Activated gamma-delta T cell treated with anti-CD3 and anti-CD28 coated beads, Interleukin-2, amount 50 U/mL, for 16 hours (primary cell): ENCODE measurements around the gene HIC1.

ENCODE experiments used
- DNase-seq: peaks from one replicate; pipeline ENCODE4 v3.0.0-alpha.2; 2020; ENCODE audit warnings: low read depth

HIC1 gene

DNA sequence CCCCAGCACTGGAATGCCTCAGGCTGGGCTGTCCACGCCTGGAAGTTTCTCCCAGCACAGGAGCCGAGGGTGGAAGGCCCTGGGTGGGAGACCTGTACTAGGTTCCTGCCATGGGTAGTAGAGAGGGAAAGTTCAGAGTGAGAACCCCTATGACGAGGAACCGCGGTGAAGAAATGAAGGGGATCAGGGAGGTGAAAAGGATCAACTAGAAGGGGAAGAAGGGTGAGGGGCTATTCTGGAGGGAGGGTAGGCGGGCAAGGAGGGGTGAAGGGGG, 5.4 kb downstream of the HIC1 start:
- no peak for DNase-seq

DNA sequence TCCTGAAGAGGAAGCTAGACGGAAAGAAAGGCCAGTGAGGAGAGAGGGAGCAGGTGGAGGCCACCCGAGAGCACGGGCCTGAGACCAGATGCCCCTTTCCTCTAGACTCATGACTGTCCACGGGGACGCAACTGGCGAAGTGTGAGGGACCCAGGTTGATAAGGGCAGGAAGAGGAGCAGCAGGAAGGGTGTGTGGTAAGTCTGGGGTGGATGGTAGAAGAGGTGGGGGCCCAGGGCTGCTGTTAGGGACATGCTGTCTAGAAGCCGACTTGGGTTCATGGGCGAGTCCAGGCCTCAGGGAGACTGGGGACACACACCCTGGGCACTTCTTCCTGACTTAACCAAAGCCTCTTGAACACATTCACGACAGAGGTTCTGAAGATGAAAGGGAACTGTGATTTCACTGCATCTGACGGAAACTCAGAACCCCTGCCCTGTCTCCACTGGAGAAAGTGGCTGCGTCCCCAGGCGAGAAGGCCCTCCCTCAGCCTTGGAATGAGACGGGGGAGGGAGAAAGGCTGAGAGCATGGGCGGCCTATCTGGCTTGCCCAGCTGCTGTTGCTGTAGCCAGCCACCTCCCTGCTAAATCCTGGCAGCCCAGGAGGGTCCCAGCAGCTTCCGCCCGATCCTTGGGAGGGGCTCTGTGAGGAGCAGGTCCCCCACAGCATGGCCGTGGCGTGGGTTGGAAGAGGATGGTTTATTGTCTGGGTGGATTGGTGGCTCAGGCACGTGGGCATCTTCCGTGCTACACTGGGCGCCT, 6.0 kb downstream of the HIC1 start:
- no peak for DNase-seq

DNA sequence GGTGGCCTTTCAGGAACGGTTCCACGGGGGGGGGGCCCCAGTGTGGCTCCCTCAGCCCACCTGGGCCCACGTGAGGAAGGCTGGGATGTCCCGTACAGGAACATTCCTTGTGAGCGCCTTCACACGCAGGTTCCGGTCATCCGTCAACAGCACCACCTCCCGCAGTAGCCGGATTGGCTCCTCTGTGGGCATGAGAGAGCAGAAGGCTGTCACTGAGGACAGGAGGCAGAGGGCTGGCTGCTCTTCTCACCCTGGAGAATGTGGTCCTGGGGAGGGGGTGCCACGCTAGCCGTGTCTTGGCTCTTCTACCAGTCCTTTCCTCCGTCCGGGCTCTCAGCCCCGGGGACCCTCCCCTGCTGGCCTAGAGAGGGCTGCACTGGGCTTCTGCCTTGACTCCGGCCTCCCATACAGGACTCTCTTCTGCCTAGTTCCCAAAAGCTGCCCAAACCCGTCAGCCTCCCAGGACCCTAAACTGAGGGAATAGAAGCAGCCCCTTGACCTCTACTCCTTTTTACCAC, 6.6 kb downstream of the HIC1 start:
- DNase-seq: no peak

DNA sequence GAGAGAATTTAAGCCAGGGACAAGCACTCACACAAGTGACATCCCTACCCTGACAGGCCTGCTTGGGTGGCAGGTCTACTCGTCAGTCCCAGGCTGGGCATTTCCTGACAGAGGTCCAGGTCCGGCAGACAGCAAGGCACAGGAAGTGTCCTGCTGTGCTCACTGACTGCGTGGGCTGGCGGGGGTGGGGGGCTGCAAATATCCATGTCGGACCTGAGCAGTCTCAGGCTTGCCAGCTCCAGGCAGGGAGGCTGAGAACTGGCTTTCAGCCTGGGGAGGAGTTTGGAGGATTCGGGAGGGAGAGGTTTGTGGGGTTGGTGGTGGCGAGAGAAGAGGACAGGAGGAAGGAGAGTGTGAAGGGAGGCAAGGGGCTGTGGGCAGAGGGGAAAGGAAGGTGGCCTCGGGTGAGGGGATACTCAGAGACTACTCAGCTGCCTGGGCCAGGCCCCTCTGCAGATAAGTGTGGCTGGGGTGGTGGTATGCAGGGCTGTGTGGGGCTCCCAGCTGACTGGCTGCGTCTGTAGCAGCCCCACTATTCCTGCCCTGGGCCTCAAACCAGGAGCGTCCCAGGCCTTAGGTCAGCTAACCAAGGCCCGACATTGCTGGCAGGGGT, 7.8 kb downstream of the HIC1 start:
- no peak for DNase-seq

DNA sequence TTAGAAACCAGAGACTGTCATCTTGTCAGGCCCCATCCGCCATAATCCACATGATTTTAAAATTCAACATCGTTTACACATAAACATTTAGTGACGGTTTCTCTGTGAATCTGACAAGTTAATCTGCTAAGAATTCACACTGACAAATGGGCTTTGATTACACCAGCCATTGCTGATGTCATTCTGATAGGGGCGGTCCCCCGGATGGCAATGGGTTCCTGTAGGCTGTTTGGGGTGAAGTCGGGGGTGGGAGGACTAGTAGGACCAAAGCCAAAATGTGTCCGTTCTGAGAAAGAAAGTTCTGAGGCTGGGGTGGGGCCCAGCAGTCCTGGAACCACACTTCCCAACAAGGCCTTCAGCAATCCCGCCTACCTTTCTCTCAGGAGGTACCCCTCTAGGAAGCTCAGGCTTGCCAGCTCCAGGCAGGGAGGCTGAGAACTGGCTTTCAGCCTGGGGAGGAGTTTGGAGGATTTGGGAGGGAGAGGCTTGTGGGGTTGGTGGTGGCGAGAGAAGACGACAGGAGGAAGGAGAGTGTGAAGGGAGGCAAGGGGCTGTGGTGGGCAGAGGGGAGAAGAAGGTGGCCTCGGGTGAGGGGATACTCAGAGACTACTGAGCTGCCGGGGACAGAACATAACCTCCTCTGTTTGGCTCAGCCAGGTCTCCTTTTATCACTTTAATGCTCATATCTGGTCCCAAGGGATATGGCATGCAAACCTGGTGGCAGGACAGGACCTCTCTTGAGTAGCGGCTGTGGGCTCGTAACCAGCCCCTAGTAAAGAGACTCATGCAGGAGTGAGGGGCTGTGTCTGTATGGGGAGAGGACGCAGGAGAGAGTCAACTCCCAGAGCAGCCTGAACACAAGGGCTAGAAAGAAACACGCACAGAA, 8.6 kb downstream of the HIC1 start:
- DNase-seq: no peak

DNA sequence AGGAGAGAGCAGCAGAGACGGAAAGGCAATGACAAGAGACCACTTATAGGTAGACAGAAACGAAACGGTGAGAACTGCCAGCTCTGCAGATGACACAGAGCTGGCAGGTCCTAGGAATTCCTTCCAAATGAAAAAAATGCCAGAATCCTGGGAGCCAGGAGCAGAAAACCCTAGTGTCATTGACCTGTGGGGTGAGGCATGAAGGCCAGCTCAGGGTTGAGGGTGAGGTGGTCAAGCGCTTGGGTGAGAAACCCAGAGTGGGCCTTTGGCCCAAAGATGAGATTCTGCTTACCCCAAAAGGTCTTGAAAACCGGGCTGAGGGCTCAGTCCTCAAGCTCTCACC, 9.2 kb downstream of the HIC1 start:
- DNase-seq: no peak

DNA sequence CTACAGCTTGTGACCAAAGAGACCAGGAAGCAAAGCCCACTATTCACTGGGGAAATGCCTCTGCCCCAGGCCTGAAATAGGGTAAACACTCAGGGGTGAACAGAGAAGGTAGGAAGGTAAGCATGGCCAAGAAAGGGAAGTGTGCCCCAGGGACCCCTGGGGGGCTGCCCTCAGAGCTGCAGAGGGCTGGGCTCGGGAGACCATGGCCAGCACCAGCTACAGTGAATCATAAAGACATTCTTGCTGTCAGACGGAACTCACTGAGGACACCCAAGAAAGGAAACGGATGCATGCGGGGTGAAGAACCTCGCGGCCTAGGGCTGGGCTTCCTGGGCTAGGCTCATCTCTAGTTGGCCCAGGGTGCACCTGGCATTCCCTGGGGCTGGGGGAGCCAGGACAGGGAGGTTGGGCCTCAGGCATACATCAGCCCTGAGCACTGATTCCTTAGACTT, 9.6 kb downstream of the HIC1 start:
- no peak for DNase-seq

DNA sequence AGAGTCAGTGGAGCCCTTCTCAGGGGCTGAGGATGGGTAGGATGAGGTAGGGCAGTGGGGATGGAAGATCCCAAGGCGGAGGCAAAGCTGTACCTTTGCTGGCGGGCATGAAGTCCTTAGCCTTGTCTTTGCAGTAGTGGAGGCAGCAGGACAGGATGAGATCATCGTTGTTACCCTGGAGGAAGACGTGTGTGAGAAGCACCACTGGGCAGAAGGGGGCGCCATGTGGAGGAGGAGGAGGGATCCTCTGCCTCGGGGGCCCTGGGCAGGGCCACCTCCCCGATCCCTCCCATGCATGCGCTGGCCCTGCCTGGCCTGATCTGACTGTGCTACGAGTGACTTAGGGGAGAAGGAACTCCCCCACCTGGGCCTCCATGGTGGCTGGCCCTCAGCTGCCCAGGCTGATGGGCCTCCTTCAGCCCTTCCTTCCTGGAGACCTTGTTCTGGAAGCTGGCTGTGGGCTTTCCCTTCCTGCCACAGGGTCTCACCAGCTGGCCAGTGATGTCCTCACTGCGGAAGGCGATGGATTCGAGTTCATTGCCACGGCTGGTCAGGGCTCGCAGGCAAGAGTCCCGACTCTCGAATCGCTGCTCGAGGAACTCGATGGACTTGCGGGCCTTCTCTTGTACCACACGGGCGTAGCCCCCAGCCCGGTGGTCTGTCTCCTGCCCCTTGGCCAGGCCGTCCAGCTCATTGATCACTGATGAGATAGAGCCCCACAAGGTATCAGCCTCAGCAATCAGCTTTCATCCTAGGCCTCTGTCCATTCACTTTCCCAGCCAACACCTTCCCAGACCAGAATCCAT, 10.3 kb downstream of the HIC1 start:
- peak; percentile 51 for DNase-seq

DNA sequence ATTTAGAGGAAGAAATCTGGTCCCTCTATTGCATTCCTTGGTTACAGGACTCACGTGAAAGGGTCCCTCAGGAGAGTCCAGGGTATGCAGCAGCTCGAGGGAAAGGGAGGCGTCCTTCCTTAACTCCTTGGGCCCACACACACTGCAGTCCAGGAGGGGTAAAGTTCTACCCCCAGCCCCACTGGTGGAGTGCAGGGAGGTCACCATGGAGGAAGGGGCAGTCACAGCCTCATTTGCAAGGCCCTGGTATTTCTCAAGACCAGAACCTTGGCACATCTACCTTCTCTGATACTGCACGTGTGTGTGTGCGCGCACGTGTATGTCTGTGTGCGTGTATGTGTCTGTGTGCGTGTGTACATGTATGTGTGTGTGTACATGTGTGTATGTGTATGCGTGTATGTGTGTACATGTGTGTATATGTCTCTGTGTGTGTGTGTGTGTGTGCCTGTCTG, 11.1 kb downstream of the HIC1 start:
- no peak for DNase-seq

DNA sequence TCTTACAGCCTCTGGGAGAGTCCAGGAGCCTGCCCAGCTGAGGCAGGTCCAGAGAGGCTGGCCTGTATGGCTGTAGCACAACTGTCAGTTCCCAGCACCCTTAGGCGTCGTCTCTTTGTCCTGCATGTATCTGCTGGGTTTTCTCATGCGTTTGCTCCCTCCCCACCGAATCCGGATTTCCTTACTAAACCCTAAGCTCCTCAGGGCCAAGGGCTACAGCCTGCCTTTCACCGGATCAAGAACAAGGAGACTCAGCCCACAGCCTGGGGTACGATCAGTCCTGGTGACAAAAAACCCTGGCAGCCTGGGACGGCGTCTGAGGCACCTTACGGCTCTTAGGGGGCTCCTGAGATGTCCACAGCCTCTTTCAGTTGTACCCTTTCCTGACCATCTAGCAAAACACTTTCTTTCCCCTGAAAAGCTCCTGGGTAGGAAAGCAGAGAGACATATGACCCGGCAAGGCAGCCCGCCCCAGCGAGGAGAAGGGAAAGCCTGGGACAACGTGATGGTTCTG, 12.2 kb downstream of the HIC1 start:
- no peak for DNase-seq

DNA sequence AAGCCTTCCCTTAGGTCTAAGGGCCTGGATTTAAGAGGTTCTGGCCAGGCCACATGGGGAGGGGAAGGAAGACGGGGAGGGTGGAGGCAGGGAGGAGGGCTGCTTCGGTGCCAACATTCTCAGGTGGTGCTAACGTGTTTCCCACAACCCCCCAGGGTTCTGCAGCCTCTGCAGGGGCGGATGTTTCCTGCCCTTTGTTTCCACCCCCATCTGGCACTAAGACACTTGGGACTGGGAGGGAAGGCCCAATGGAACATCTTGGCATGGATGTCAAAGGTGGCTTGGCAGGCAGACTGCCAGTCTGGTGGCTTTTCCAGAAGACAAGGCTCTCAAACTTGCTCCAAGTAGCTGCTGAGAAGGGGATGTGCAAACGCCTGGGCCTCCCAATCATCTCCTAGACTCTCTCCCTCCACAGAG, 12.7 kb downstream of the HIC1 start:
- no peak for DNase-seq

DNA sequence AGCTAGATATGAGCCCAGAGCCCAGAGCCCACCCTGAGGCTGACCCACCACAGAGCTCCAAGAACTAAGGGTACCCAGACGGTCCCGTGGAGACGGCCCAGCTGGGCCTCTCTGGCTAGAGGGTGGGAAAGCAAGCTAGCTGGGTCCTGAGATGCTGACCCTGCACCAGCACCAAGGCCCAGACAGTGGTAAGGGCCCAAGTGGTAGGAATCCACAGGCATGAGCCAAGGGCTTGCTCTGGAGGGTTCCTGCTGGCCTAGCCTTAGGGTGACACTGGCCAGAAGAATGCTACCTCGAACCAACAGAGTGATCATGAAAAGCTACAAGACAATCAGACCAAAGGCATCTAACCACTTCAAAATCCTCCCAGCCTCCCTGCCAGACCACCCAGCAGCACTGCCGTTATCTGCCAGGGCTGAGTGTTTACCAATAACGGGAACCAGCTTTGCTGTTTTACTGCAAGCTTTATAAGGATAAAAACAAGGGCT, 13.2 kb downstream of the HIC1 start:
- DNase-seq: no peak

DNA sequence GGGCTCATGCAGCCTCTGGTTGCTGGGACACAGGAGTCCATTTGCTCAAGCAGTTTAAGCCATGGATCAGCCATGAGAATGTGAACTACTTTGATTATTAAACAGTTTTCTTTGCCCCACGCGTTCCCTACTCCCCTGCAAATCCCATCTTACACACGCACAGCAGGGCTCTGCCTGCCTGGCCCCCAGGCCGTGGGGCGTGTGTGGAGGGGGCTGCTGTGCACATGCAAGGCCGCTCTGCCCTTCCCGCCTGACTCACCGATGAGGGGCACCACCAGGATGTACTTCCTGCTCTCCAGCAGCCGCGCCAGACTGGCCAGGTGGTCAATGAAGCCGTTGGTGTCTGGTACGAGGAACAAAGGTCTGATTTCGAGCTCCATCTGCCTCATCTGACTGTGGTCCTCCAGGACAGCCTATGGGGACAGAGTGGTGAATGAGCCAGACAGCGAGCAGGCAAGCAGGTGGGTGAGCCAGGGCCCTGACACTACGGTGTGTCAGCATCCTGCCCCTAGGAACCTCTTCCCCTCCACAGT, 13.7 kb downstream of the HIC1 start:
- DNase-seq: no peak

DNA sequence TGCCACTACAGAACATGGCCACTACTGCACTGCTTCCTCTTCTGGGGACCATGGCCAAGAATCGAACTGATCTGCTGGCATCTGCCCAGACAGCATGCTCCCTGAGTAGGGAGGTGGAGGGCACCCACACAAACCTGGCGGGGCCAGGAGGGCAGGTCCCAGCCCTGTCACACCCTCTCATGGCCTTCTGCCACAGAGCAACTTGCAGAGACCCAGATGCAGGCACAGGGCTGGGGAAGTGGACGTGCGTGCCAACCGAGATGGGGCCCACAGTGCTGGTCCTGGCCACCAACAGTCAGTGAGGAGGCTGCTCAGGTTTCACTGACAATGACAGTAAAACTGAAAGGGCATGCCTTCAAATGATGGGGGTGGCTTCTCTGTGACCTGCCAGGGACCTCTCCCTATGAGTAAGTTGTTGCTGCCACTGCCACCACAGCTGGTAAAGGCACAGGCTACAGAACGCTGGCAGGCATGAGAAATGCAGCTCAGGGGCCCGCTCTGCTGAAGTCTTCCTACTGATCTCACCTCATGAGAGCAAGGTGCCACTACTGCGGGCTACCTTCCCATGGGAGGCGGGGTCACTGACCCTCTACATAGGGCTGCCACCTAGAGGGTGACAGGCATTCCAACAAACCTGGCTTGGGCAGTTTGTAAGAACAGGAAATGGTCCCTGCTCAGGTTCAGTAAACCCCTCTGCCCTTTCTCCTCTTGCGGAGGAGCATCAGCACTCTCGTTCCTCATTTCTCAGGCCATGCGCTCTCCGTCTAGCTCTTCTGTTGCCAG, 15.5 kb downstream of the HIC1 start:
- DNase-seq: peak; percentile 30

DNA sequence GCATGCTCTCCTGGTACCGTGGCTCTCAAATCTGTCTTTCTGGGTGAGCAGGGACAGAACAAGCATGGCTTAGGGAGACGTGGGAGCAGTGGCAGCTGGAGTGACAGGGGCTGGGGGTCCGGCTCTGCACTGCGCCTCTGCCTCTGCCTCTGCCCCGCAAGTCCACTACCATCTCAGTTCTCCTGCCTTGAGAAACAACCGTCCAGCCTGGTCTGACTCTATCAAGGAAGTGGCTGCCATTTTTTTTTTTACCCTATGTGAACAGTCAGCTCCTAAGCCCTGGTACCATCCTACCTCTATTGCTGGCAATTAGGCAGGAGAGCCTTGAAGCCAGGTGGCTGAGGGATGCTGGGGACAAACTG, 16.1 kb downstream of the HIC1 start:
- no peak for DNase-seq

DNA sequence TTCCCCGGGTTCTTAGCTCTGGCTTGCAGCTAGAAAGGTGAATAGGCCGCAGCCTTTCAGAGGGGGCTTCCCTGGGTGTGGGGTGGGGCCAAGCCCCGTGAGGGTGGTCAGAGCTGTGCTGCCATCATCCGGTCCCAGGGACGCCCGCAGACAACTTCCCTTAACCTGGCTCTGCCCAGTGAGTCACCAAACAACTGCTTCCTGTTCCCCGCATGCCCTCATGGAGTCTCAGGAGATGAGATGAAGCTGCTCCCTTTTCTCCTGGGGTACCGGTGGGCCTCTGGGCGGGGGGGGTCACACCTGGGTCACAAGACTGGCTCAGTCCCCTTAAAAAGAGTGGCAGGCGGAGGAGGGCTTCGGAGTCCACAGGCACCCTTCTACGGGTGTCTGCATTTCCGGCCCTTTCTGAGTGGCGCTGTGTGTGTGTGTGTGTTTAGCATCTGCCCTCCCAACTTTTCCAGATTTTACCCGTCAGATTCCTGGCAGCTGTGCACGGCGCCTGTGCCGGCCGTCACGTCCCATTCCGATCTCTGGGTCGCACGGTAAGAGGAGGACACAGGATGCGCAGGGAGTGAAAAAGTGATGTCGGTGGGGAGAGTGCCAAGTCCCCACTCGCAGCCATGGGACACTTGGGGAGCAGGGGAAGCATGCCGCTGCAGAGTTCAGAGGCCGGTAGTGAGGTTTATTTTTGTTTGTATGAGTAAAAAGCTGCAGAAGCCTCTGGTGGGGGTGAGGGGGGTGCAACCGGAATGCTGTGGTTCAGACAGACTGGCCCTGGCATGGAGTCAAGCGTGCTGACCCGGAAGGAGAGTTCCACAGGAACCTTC, 16.8 kb downstream of the HIC1 start:
- no peak for DNase-seq

DNA sequence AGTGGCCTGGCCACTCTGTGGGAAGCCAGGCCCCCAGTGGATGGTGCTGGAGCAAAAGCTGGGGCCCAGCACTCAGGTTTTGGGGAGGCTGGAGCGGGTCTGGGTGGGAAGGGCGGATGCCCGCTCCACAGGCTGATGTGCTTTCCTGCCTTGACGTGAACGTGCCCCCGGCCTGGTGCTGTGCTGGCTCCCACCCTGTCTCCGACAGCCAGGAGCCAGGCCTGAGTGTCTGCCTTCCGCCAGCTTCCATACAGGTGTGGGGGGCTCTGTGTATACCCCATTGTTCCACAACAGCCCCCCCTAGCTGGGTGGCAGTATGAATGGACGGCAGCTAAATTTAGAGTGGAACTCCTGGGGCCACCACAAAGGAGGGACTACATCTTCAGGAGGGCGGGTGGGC, 20.0 kb downstream of the HIC1 start:
- DNase-seq: no peak

DNA sequence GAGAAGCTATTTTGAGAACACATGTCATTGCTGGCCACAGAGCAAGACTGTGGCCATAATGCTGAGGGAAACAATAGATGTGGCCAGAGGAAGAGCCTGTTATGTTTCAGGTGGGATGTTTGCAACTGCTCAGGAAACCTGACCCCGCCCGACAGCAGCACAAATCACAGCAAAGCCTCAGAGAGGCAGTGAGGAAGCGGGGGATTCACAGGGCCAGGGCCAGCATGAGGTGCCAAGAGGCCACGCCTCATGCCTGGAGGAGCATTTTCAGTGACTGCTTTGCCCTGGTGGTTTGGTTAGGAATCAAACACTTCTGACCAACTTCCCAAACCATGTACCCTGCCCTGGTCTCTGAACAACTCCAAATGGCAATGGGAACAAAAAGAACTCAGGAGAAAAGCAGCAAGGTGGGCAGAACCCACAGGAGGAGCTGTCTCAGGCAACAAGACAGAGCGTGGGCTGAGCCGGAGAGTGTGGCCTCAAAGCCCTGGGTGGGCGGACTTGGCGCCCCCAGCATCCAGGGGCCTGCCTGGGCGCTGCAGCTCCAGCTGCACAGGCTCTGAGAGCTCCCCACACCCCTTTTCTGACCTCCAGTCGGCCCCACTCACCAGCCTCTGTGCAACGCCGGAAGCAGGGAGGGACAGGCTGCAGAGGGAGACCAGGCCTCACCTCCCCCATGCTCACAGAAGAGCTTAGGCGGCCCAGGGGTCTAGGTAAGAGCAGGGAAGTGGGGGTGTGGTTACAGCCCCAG, 20.6 kb downstream of the HIC1 start:
- no peak for DNase-seq
